SKM-1 treated with dmso at 0.1 percent for 144 hours (cell line): ENCODE data around the gene CNOT6.

ENCODE experiments used
- DNase-seq: peaks from one replicate; lab custom pipeline; 2025; ENCODE audit not compliant: unreplicated experiment; lab: John Stamatoyannopoulos, UW

The CNOT6 gene

GRCh38 chr5:180558232-180558631, 64.1 kb downstream of the CNOT6 start:
- DNase-seq = no peak

GRCh38 chr5:180563994-180564393, 69.8 kb downstream of the CNOT6 start:
- no peak for DNase-seq

DNA sequence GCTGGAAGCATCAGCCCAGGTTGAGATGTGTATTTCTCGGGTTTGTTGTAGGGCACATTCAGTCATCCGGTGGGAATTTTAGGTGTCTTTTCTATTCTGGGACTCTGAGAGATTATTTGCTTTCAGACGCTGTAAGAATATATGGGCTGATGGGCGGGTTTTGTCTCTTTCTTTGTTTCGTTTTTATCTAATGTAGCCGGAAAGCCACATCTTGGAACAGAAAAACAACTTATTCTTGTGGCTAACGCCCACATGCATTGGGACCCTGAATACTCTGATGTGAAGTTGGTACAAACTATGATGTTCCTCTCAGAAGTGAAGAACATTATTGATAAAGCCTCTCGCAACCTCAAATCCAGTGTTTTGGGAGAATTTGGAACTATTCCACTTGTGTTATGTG, 74.7 kb downstream of the CNOT6 start:
- no peak for DNase-seq

- no peak for DNase-seq
Measured at GRCh38 chr5:180575571-180575970, 81.4 kb downstream of the CNOT6 start.

- DNase-seq = no peak
Measured at GRCh38 chr5:180580681-180581080, 86.5 kb downstream of the CNOT6 start.

DNA sequence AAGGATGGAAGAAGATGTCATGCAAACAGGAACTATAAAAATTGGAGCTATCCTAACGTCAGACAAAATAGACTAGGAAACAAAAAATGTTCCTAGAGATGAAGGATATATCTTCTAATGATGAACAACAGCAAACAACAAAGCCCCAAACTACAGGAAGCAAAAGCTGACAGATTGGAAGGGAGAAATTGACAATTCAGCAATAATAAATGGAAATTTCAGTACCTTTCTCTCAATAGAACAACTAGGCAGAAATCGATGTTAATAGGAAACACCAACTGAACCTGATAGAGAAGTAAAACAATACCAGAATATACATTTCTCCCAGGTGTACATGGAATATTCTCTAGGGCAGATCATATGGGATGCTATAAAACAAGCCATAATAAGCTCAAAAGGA, 89.6 kb downstream of the CNOT6 start:
- DNase-seq = no peak

GRCh38 chr5:180586204-180586603, 92.0 kb downstream of the CNOT6 start:
- no peak for DNase-seq

GRCh38 chr5:180586870-180587269, 92.7 kb downstream of the CNOT6 start:
- no peak for DNase-seq

DNA sequence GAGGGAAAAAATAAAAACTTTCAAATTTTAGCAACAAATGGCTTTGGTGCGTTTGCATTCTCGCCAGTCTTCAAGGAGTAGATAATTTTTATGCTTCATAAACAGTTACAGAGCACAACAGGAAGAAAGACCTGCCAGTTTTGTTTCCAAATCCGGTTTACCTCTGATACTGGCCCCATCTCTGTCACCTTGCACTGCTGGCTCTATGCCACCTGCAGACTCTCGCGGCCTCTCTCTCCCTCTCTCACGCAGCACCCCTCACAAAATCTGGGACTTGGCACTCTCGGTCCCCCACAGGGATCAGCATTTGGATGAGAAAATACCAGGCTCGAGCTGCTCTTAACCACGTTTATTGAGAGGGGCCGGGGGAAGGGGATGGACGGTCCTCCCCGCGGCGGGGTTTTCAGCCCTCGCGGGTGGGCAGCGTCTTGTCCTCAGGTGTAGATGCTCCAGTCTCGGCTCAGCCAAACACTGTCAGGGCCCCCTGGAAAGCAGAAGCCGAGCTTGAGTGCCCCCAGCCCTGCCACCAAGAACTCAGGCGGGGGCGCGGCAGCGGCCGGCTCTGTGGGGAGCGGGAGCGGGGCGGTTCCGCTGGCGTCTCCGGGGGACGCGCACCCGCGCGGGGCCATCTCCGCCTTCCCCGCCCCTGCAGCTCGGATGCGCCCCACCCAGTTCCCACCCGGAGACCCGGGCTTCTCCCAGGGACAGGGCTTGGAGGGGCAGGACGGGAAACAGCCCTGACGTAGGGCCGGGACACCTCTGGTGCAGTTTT, 95.8 kb downstream of the CNOT6 start:
- DNase-seq = no peak

- no peak for DNase-seq
Measured at GRCh38 chr5:180590543-180591310, 96.5 kb downstream of the CNOT6 start.

- no peak for DNase-seq
Measured at GRCh38 chr5:180591311-180591887, 97.2 kb downstream of the CNOT6 start, which contains the start of gene SCGB3A1. Gene SCGB3A1, minus strand, starts transcription at chr5:180591499. Its CDS starts 37 bp downstream, at chr5:180591462.

GRCh38 chr5:180592176-180592575, 98.0 kb downstream of the CNOT6 start:
- no peak for DNase-seq

- no peak for DNase-seq
Measured at GRCh38 chr5:180593446-180594206, 99.4 kb downstream of the CNOT6 start.

DNA sequence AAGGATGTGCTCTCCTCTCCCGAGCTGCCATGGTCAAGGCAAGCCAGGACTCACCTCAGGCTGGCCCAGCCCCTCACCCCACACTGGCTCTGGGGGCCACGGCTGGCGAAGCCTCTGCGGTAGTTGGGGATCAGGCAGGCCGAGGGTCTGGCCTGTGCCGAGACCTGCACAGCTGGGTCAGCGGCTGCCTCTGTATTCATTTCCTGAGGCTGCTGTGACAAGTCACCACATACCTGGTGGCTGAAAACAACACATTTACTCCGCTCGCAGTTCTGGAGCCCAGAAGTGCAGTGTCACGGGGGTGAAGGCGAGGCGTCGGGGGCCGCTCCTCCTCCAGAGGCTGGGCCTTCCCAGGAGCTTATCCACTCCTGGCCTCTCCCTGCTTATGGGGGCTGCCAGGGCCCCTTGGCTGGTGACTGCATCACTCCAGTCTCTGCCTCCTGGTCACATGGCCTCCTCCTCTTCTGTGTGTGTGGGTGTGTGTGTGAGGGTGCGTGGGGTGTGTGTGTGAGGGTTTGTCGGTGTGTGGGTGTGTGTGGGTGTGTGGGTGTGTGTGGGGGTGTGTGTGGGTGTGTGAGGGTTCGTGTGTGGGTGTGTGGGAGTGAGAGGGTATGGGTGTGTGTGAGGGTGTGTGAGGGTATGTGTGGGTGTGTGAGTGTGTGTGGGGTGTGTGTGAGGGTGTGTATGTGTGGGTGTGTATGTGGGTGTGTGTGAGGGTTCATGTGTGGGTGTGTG, 100.3 kb downstream of the CNOT6 start:
- DNase-seq = no peak

DNA sequence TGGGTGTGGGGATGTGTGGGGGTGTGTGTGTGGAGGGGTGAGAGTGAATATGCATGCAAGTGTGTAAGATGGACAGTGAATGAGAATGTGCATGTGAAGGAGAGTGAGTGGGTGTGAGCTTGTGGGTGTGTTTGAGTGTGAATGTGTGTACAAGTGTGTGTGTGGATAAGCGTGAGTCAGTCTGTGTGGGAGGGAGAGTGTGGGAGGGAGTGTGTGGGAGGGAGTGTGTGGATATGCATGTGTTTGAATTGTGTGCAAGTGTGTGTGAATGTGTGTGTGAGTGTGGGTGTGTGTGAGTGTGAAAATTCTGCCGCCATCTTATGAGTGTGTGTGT, 100.8 kb downstream of the CNOT6 start:
- DNase-seq = no peak

DNA sequence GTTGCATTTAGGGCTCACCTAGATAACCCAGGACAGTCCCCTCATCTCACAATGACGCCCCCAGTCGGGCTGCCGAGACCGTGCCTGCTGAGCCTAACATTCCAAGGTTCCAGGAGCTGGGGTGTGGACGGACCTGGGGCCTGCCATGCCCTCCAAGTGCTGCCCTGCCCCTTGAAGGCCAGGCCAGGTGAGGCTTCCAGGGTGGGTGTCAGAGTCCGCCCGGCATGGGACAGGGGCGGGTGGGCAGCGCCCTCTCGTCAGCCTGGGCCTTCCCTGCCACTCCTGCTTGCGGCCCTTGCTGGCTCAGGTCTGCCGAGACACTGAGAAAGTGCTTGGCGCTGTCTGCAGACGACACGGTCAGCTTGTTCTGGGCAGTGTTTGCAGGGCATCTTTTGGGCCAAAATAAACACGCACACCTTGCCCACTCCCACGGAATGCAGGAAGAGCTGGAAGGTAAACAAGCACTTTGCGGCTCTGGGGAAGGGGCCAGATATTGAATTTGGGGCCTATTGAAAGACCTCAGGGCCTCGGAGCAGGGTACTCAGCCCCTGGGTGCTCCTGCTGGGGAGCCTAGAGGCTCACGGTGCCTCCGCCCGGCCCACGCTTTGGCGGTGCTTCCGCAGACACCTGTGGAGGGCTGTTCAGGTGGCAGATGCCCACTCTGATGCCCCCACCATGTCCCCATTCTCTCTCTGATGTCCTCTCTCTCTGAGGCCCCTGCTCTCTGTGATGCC, 101.4 kb downstream of the CNOT6 start:
- no peak for DNase-seq

DNA sequence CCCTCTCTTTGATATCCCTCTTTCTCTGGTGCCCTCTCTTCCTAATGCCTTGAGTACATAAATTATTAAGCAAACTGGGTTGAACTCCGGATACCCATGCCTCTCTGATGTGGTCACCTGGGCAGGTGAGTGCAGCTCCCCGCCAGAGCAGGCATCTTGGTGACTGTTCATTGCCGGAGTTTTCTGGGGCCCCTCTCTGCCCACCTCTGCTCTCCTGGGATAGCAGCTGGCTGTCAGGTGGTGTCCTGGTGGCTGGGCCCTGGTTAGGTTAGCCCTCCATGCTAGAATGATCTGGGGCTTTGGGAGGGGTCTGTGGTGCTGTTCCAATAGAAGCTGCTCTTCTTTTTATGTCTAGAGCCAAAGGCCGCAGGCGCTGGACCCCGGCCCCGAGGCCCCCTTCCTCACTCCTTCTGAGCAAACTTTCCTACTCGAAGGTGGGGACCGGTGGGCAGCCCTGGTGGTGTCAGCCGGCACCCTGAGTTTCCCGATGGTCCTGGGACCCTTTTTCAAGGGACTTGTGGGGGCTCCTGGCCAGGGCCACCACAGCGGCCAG, 102.0 kb downstream of the CNOT6 start:
- no peak for DNase-seq

DNA sequence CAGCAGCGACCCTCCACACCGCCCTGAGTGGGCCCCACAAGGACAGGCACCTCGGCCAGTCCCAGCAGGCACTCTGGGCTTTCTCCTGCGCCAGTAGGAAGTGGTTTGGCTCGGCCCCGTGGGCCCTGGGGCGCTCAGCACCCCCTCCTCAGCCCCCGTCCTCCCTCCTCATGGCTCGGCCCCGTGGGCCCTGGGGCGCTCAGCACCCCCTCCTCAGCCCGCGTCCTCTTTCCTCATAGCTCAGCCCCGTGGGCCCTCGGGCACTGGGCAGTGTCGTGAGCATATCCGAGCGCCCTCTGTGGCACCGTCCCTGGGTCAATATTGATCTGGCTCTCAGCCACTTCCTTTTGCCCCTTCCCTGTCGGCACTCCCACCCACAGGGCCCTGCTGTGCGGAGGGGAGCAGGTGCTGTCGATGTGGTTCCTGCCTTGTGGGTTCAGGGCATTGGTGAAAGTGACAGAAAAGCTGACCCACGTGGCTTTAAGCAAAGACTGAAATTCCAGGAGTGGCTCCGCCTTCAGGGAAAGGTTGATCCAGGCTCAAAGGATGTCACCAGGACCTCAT, 102.6 kb downstream of the CNOT6 start:
- no peak for DNase-seq

- DNase-seq = no peak
Measured at GRCh38 chr5:180598316-180598701, 104.1 kb downstream of the CNOT6 start.
